ENCODE data around the gene PLA2G10. TPM values are rescaled to one million over a fixed set of nuclear protein-coding genes. Genes with fewer than 3 reads are reported as not detected.

Gene PLA2G10
- total and polyA plus RNA-seq, 2 of the 13 experiments (the other 11 are each of a cell fraction or from before 2014, with no cell fraction given) = not detected

DNA sequence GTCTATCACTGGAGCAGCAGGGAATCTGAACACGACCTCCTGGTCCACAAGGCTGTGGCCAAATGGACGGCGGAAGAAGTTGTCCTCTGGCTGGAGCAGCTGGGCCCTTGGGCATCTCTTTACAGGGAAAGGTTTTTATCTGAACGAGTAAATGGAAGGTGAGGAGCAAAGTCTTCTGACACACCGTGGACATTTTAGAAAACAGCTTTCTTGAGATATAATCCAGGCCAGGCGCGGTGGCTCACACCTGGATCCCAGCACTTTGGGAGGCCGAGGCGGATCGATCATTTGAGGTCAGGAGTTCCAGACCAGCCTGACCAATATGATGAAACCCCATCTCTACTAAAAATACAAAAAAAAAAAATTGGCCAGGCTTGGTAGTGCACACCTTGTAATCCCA lies 44.3 kb downstream of the PLA2G10 start:
- no peak overlapping the region for H2AFZ ChIP-seq (ENCODE audit: low read length)
- POLR2A ChIA-PET = no interaction called here
- 98% methylated on average over 10 of the region's 10 CpGs for WGBS (ENCODE audit: low lambda C conversion rate)
- intact Hi-C loops (cut with micrococcal nuclease; ENCODE audit: unreplicated experiment) = no loop called here
- no peak overlapping the region for H3K4me3 ChIP-seq (replicated peaks in 1 of 3; ENCODE audit: insufficient read depth in 1 of 3, low read depth in 2 of 3, low read length in 3 of 3)
- DNase-seq (ENCODE audit: low spot score) (no peak), ATAC-seq (no peak), FAIRE-seq (no peak)
- TF ChIP-seq, protein P1, sequence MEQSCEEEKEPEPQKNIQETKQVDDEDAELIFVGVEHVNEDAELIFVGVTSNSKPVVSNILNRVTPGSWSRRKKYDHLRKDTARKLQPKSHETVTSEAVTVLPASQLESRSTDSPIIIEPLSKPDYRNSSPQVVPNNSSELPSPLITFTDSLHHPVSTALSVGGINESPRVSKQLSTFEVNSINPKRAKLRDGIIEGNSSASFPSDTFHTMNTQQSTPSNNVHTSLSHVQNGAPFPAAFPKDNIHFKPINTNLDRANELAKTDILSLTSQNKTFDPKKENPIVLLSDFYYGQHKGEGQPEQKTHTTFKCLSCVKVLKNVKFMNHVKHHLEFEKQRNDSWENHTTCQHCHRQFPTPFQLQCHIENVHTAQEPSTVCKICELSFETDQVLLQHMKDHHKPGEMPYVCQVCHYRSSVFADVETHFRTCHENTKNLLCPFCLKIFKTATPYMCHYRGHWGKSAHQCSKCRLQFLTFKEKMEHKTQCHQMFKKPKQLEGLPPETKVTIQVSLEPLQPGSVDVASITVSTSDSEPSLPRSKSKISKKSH (CRISPR knock-in tag; IDR thresholded peaks at IDR 0.05; ENCODE audit: borderline replicate concordance) = no peak
- 0 out of 2 replicates have a peak, but pooled peaks have one; percentile 25 for TF ChIP-seq ZNF30 (CRISPR knock-in tag; IDR thresholded peaks at IDR 0.05)
- H3K27me3 ChIP-seq (ENCODE audit: control insufficient read depth in 1 of 2, insufficient read depth in 2 of 2, low read length in 2 of 2) = no peaks in the 10 kb centered on the region
- H3K36me3 ChIP-seq (replicated peaks in 1 of 2; ENCODE audit: control insufficient read depth in 1 of 2, insufficient read depth in 2 of 2, low read length in 2 of 2) = peaks cover 42 to 78% of the 10 kb centered on the region in 2 experiments; a peak in 4 of 5 replicates
- no peak overlapping the region for H3K27ac ChIP-seq (ENCODE audit: extremely low read length, insufficient read depth, low read length)
- no peak overlapping the region for H3K4me2 ChIP-seq (ENCODE audit: low read depth, low read length)
- no peaks in the 10 kb centered on the region for H3K4me1 ChIP-seq (ENCODE audit: insufficient read depth, low read length)
- H3K79me2 ChIP-seq (ENCODE audit: insufficient read depth, low read length) = no peaks in the 10 kb centered on the region
- in situ Hi-C loops (cut with HindIII; ENCODE audit: extremely low pct_ligation_motif_present, low pct_unique_long_range_greater_than_20kb) = no loop called here
- no peaks in the 10 kb centered on the region for H3K9me3 ChIP-seq (ENCODE audit: low read length)
- CTCF ChIA-PET (ENCODE audit: low intra/inter-chr PET ratio, low total read pairs) = no interaction called here
- BruUV-seq (replicated peaks) = no TSS peak
- H3K9ac ChIP-seq (ENCODE audit: insufficient read depth, low read depth, low read length) = no peak overlapping the region
- no peaks in the 10 kb centered on the region for H4K20me1 ChIP-seq (ENCODE audit: insufficient read depth, low read length)

DNA sequence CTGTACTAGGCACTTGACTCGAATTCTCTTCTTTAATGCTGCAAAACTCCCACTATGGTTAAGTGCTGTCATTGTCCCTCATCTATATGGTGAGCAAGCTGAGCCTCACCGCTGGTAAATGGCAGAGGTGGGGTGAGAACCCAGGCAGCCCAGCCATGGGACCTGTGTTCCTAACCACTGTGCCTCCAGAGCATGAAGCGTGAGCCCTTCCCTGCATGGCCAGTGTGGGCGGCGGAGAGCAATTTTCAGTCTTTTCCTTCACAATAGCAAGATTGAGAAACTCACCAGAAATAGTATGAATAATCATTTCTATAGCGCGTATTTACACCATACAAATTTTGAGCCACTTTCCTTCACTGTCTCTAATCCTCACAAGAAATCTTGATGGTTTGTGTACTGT lies 52.2 kb downstream of the PLA2G10 start:
- WGBS (ENCODE audit: low lambda C conversion rate) = 98% methylated on average over 7 of the region's 7 CpGs
- no TSS peak for BruUV-seq (replicated peaks)
- H3K36me3 ChIP-seq (replicated peaks in 1 of 2; ENCODE audit: control insufficient read depth in 1 of 2, insufficient read depth in 2 of 2, low read length in 2 of 2) = peaks cover 23 to 65% of the 10 kb centered on the region in 2 experiments
- ChIA-PET CTCF (ENCODE audit: low intra/inter-chr PET ratio, low total read pairs) (no interaction called here), POLR2A (interaction anchor here (1.0 to 1.2 kb wide), 2 partner anchors 8 to 12 kb away, joined by 4 to 8 read pairs; partner anchors contain the start of gene PARN)
- peak; percentile 43; the same call in 2 of the 3 replicates for ATAC-seq
- no peaks in the 10 kb centered on the region for H3K9me3 ChIP-seq (ENCODE audit: low read length)
- no peak overlapping the region for H3K4me2 ChIP-seq (ENCODE audit: low read depth, low read length)
- no peak overlapping the region for H3K4me3 ChIP-seq (replicated peaks in 1 of 3; ENCODE audit: insufficient read depth in 1 of 3, low read depth in 2 of 3, low read length in 3 of 3)
- in situ Hi-C loops (cut with HindIII; ENCODE audit: extremely low pct_ligation_motif_present, low pct_unique_long_range_greater_than_20kb) (no loop called here), intact Hi-C loops (cut with micrococcal nuclease; ENCODE audit: unreplicated experiment) (no loop called here)
- H2AFZ ChIP-seq (ENCODE audit: low read length) = no peak overlapping the region
- TF ChIP-seq GABPB1 (CRISPR knock-in tag; IDR thresholded peaks at IDR 0.05) (no peak), ZNF768 (CRISPR knock-in tag; IDR thresholded peaks at IDR 0.05) (peak; percentile 27; the same call in 1 of the 2 replicates), ZNF274 (CRISPR knock-in tag; IDR thresholded peaks at IDR 0.05) (0 out of 2 replicates have a peak, but pooled peaks have one; percentile 28), RBM22 (optimal IDR thresholded peaks at IDR 0.05; ENCODE audit: low read length) (peak; percentile 71), ZMYM3 (CRISPR knock-in tag; IDR thresholded peaks at IDR 0.05) (peak; percentile 51; the same call in 1 of the 2 replicates), ZC3H4 (CRISPR knock-in tag; IDR thresholded peaks at IDR 0.05; ENCODE audit: borderline replicate concordance) (0 out of 2 replicates have a peak, but pooled peaks have one; percentile 49)
- TF ChIP-seq, protein P2, sequence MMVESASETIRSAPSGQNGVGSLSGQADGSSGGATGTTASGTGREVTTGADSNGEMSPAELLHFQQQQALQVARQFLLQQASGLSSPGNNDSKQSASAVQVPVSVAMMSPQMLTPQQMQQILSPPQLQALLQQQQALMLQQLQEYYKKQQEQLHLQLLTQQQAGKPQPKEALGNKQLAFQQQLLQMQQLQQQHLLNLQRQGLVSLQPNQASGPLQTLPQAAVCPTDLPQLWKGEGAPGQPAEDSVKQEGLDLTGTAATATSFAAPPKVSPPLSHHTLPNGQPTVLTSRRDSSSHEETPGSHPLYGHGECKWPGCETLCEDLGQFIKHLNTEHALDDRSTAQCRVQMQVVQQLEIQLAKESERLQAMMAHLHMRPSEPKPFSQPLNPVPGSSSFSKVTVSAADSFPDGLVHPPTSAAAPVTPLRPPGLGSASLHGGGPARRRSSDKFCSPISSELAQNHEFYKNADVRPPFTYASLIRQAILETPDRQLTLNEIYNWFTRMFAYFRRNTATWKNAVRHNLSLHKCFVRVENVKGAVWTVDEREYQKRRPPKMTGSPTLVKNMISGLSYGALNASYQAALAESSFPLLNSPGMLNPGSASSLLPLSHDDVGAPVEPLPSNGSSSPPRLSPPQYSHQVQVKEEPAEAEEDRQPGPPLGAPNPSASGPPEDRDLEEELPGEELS (CRISPR knock-in tag; IDR thresholded peaks at IDR 0.05) = no peak
- H3K27ac ChIP-seq (ENCODE audit: extremely low read length, insufficient read depth, low read length) = no peak overlapping the region
- no peaks in the 10 kb centered on the region for H3K27me3 ChIP-seq (ENCODE audit: control insufficient read depth in 1 of 2, insufficient read depth in 2 of 2, low read length in 2 of 2)
- H4K20me1 ChIP-seq (ENCODE audit: insufficient read depth, low read length) = peaks cover 17% of the 10 kb centered on the region
- H3K9ac ChIP-seq (ENCODE audit: insufficient read depth, low read depth, low read length) = no peak overlapping the region
- H3K79me2 ChIP-seq (ENCODE audit: insufficient read depth, low read length) = peaks cover 68% of the 10 kb centered on the region
- H3K4me1 ChIP-seq (ENCODE audit: insufficient read depth, low read length) = peaks cover 10% of the 10 kb centered on the region
- no peak for FAIRE-seq
- DNase-seq (ENCODE audit: low spot score) = no peak

All from HepG2 (cell line).